HL-60/S4 treated with retinoic acid at 250 ng/mL for 4 days and 3 days (cell line): Measurements from ENCODE around the gene EBF4.
"Not testable (repeated sequence)": the region's sequence is repeated elsewhere in the genome, so short reads cannot be mapped to it uniquely, and the experiment has no call there.

Experiments
- in situ Hi-C: fragments of 300-500 bp; cut with MboI; formaldehyde crosslinking; loops from 2 replicates; pipeline ENCODE4 v1.7.0; 2022; ENCODE audit warnings: low sequenced_read_pairs

EBF4 gene

GRCh38 chr20:2807019-2807418, 114.4 kb downstream of the EBF4 start:
- in situ Hi-C loops = no loop called here

GRCh38 chr20:2807929-2808328, 115.3 kb downstream of the EBF4 start:
- in situ Hi-C loops = not testable (repeated sequence)

GRCh38 chr20:2809690-2810089, 117.1 kb downstream of the EBF4 start:
- in situ Hi-C loops = no loop called here
